DND-41 (cell line): Measurements from ENCODE around the gene SUDS3.

ENCODE experiments used
- ATAC-seq: fragments of 200-7000 bp; cut with Tn5 transposase; 3 replicates; pipeline ENCODE4 v1.9.1; 2021; ENCODE audit warnings: low read depth; ENCODE audit not compliant: insufficient read depth
- DNase-seq: peaks from one replicate; pipeline ENCODE4 v3.0.0-alpha.2; 2020
- H2AFZ ChIP-seq: 2 replicates; pipeline ENCODE4 v1.6.0; 2012; ENCODE audit warnings: low read depth, low read length
- H3K27ac ChIP-seq: 2 replicates; pipeline ENCODE4 v1.5.1; 2012; ENCODE audit warnings: low read length, inconsistent platforms
- H3K27me3 ChIP-seq: fragments of 200-600 bp; sonication (generic); 2 replicates; pipeline ENCODE4 v1.6.0; 2012; ENCODE audit warnings: low read length, mild to moderate bottlenecking, inconsistent platforms; ENCODE audit not compliant: insufficient read depth, poor library complexity
- H3K36me3 ChIP-seq: 2 replicates; pipeline ENCODE4 v1.5.1; 2012; ENCODE audit warnings: low read length, inconsistent platforms; ENCODE audit not compliant: insufficient read depth
- H3K4me1 ChIP-seq: 2 replicates; pipeline ENCODE4 v1.5.1; 2012; ENCODE audit warnings: mild to moderate bottlenecking, low read length; ENCODE audit not compliant: insufficient read depth
- H3K4me2 ChIP-seq: 2 replicates; pipeline ENCODE4 v1.6.0; 2012; ENCODE audit warnings: mild to moderate bottlenecking, moderate library complexity, low read length, inconsistent platforms; ENCODE audit not compliant: insufficient read depth
- H3K4me3 ChIP-seq, 2 experiments: fragments of 200-600 bp in 1 of 2; shearing (Covaris generic) in 1 of 2; 2 replicates each; pipeline ENCODE4 v1.5.1; 2012 to 2016; ENCODE audit warnings: inconsistent platforms in 2 of 2, low read length in 2 of 2, mild to moderate bottlenecking in 2 of 2, low read depth in 1 of 2, moderate library complexity in 1 of 2
- H3K79me2 ChIP-seq: 2 replicates; pipeline ENCODE4 v1.6.0; 2012; ENCODE audit warnings: low read length, inconsistent platforms; ENCODE audit not compliant: insufficient read depth
- H3K9ac ChIP-seq: 2 replicates; pipeline ENCODE4 v1.6.0; 2012; ENCODE audit warnings: low read depth, mild to moderate bottlenecking, inconsistent platforms, low read length, moderate library complexity
- H3K9me3 ChIP-seq: 2 replicates; pipeline ENCODE4 v1.5.1; 2012; ENCODE audit warnings: low read length, moderate library complexity, mild to moderate bottlenecking, inconsistent platforms; ENCODE audit not compliant: insufficient read depth, severe bottlenecking
- H4K20me1 ChIP-seq: 2 replicates; pipeline ENCODE4 v1.6.0; 2012; ENCODE audit warnings: low read length; ENCODE audit not compliant: insufficient read depth
- EZH2 ChIP-seq: IDR thresholded peaks from 3 replicates; pipeline ENCODE4 v1.6.1; 2012; ENCODE audit warnings: borderline replicate concordance, low read depth, mild to moderate bottlenecking, moderate library complexity, low read length, inconsistent platforms; ENCODE audit not compliant: severe bottlenecking
- TF ChIP-seq, protein P1 (sequence below): IDR thresholded peaks from 2 replicates; pipeline ENCODE4 v1.5.1; 2012; ENCODE audit warnings: borderline replicate concordance, low read length, moderate library complexity, mild to moderate bottlenecking; ENCODE audit not compliant: poor library complexity, severe bottlenecking; ENCODE audit errors: extremely low read depth

The SUDS3 gene

DNA sequence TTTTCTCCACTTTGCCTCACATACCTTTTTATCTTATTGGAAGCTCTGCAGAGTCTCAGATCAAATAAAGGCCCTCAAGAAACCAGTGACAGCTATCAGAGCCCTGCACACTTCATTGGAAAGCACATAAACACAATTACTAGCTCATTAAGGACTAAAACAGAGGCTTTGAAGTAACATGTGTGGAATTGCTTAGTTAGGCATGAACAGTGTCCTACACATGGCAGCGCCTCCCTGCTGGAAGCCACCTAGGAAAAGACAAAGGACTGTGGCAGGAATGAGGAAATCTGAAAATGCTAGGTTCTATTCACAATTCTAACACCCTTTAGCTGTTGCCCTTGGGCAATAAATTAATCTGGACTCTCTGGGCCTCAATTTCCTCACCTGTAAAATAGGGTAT lies 89.4 kb downstream of the SUDS3 start:
- H3K9ac ChIP-seq, result no peak overlapping the region
- no peak overlapping the region for H3K4me2 ChIP-seq
- H2AFZ ChIP-seq, result no peak overlapping the region
- H3K27ac ChIP-seq, result no peak overlapping the region
- ATAC-seq (no peak), DNase-seq (no peak)
- no peaks in the 10 kb centered on the region for H3K9me3 ChIP-seq
- no peaks in the 10 kb centered on the region for H3K36me3 ChIP-seq
- no peaks in the 10 kb centered on the region for H3K27me3 ChIP-seq
- H4K20me1 ChIP-seq, result no peaks in the 10 kb centered on the region
- TF ChIP-seq EZH2, result no peak
- TF ChIP-seq, protein P1, sequence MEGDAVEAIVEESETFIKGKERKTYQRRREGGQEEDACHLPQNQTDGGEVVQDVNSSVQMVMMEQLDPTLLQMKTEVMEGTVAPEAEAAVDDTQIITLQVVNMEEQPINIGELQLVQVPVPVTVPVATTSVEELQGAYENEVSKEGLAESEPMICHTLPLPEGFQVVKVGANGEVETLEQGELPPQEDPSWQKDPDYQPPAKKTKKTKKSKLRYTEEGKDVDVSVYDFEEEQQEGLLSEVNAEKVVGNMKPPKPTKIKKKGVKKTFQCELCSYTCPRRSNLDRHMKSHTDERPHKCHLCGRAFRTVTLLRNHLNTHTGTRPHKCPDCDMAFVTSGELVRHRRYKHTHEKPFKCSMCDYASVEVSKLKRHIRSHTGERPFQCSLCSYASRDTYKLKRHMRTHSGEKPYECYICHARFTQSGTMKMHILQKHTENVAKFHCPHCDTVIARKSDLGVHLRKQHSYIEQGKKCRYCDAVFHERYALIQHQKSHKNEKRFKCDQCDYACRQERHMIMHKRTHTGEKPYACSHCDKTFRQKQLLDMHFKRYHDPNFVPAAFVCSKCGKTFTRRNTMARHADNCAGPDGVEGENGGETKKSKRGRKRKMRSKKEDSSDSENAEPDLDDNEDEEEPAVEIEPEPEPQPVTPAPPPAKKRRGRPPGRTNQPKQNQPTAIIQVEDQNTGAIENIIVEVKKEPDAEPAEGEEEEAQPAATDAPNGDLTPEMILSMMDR, result no peak
- no peaks in the 10 kb centered on the region for H3K4me1 ChIP-seq
- no peaks in the 10 kb centered on the region for H3K79me2 ChIP-seq
- H3K4me3 ChIP-seq, result no peak overlapping the region
